ENCODE results near the gene CNOT6L. TPM values are rescaled to one million over a fixed set of nuclear protein-coding genes. Genes with fewer than 3 reads are reported as not detected.

The CNOT6L gene
- polyA plus RNA-seq, 1 donor (not counting 4 experiments of a cell fraction or from before 2014, with no cell fraction given), result 12.0 TPM

- dilution Hi-C loops (cut with MboI; ENCODE audit: extremely low pct_ligation_motif_present, low sequenced_read_pairs), result no loop called here
- Histone ChIP-seq H4K20me1 (ENCODE audit: control insufficient read depth, extremely low read depth, insufficient read depth, low read length) (no peaks in the 10 kb centered on the region), H3K9ac (ENCODE audit: control insufficient read depth, extremely low read depth, insufficient read depth, low read length) (no peak overlapping the region), H2AFZ (ENCODE audit: control insufficient read depth, low read length) (no peak overlapping the region), H3K4me2 (ENCODE audit: control insufficient read depth, extremely low read depth, insufficient read depth, low read depth, low read length) (no peak overlapping the region), H3K36me3 (ENCODE audit: control insufficient read depth in 2 of 2, extremely low read depth in 1 of 2, insufficient read depth in 2 of 2, low read length in 2 of 2) (no peaks in the 10 kb centered on the region), H3K4me1 (ENCODE audit: control insufficient read depth, extremely low read depth, insufficient read depth, low read length) (peaks cover 2% of the 10 kb centered on the region), H3K27me3 (ENCODE audit: control insufficient read depth, extremely low read depth, insufficient read depth, low read length) (no peaks in the 10 kb centered on the region), H3K4me3 (ENCODE audit: control insufficient read depth in 2 of 3, extremely low read depth in 1 of 3, insufficient read depth in 2 of 3, low read depth in 1 of 3, low read length in 3 of 3) (no peak overlapping the region), H3K9me1 (ENCODE audit: control insufficient read depth, extremely low read depth, insufficient read depth, low read length) (no peaks in the 10 kb centered on the region), H3K27ac (ENCODE audit: control insufficient read depth, insufficient read depth, low read length) (no peak overlapping the region), H3K9me3 (ENCODE audit: control insufficient read depth, low read depth, low read length) (no peaks in the 10 kb centered on the region), H3K79me2 (ENCODE audit: control insufficient read depth, insufficient read depth, low read length) (no peaks in the 10 kb centered on the region)
- FAIRE-seq (no peak), DNase-seq (ENCODE audit: low read depth, low spot score) (no peak)
- TF ChIP-seq EZH2 (IDR thresholded peaks at IDR 0.05; ENCODE audit: low read length) (no peak), CTCF (optimal IDR thresholded peaks at IDR 0.05 in 1 of 3, IDR thresholded peaks at IDR 0.05 in 1 of 3, conservative IDR thresholded peaks at IDR 0.05 in 1 of 3; ENCODE audit: extremely low read depth in 1 of 3, insufficient read depth in 2 of 3, low read length in 3 of 3) (no peak)
These were observed 8.2 kb upstream of the CNOT6L start for GRCh38 chr4:77827343-77827742.

GRCh38 chr4:77826275-77826674, 7.1 kb upstream of the CNOT6L start:
- H3K9ac ChIP-seq (ENCODE audit: control insufficient read depth, extremely low read depth, insufficient read depth, low read length), result no peak overlapping the region
- H3K9me1 ChIP-seq (ENCODE audit: control insufficient read depth, extremely low read depth, insufficient read depth, low read length), result no peaks in the 10 kb centered on the region
- H3K4me1 ChIP-seq (ENCODE audit: control insufficient read depth, extremely low read depth, insufficient read depth, low read length), result peaks cover 5% of the 10 kb centered on the region
- FAIRE-seq, result no peak
- no peaks in the 10 kb centered on the region for H3K36me3 ChIP-seq (ENCODE audit: control insufficient read depth in 2 of 2, extremely low read depth in 1 of 2, insufficient read depth in 2 of 2, low read length in 2 of 2)
- no peaks in the 10 kb centered on the region for H3K27me3 ChIP-seq (ENCODE audit: control insufficient read depth, extremely low read depth, insufficient read depth, low read length)
- H3K9me3 ChIP-seq (ENCODE audit: control insufficient read depth, low read depth, low read length), result no peaks in the 10 kb centered on the region
- no peak overlapping the region for H2AFZ ChIP-seq (ENCODE audit: control insufficient read depth, low read length)
- no peak for TF ChIP-seq CTCF (optimal IDR thresholded peaks at IDR 0.05 in 1 of 3, IDR thresholded peaks at IDR 0.05 in 1 of 3, conservative IDR thresholded peaks at IDR 0.05 in 1 of 3; ENCODE audit: extremely low read depth in 1 of 3, insufficient read depth in 2 of 3, low read length in 3 of 3)
- no peak for TF ChIP-seq EZH2 (IDR thresholded peaks at IDR 0.05; ENCODE audit: low read length)
- dilution Hi-C loops (cut with MboI; ENCODE audit: extremely low pct_ligation_motif_present, low sequenced_read_pairs), result no loop called here
- H3K4me3 ChIP-seq (ENCODE audit: control insufficient read depth in 2 of 3, extremely low read depth in 1 of 3, insufficient read depth in 2 of 3, low read depth in 1 of 3, low read length in 3 of 3), result no peak overlapping the region
- no peaks in the 10 kb centered on the region for H4K20me1 ChIP-seq (ENCODE audit: control insufficient read depth, extremely low read depth, insufficient read depth, low read length)
- no peaks in the 10 kb centered on the region for H3K79me2 ChIP-seq (ENCODE audit: control insufficient read depth, insufficient read depth, low read length)
- H3K27ac ChIP-seq (ENCODE audit: control insufficient read depth, insufficient read depth, low read length), result no peak overlapping the region
- no peak overlapping the region for H3K4me2 ChIP-seq (ENCODE audit: control insufficient read depth, extremely low read depth, insufficient read depth, low read depth, low read length)
- DNase-seq (ENCODE audit: low read depth, low spot score), result no peak

Measured in keratinocyte (primary cell).